ENCODE measurements around the gene HOXD8.

HOXD8 gene

GRCh38 chr2:176148751-176149421 lies 19.4 kb downstream of the HOXD8 start:
- no peak for DNase-seq

GRCh38 chr2:176149481-176149938 lies 20.0 kb downstream of the HOXD8 start:
- no peak for DNase-seq

GRCh38 chr2:176149939-176150583 lies 20.6 kb downstream of the HOXD8 start:
- DNase-seq, result no peak

GRCh38 chr2:176150584-176151441 lies 21.3 kb downstream of the HOXD8 start:
- no peak for DNase-seq

GRCh38 chr2:176151442-176152287 lies 22.2 kb downstream of the HOXD8 start, which contains the start of gene HOXD4:
HOXD4 (plus strand) TSS chr2:176151550; CDS start chr2:176151634, 84 bp downstream.
- DNase-seq, result no peak

- DNase-seq, result no peak
Observed at GRCh38 chr2:176152350-176153181, 23.1 kb downstream of the HOXD8 start.

- no peak for DNase-seq
Observed at GRCh38 chr2:176154576-176155252, 25.2 kb downstream of the HOXD8 start.

GRCh38 chr2:176155356-176156044 lies 26.0 kb downstream of the HOXD8 start:
- DNase-seq, result no peak

- DNase-seq, result no peak
Observed at GRCh38 chr2:176156301-176156806, 26.8 kb downstream of the HOXD8 start.

GRCh38 chr2:176156807-176157498 lies 27.4 kb downstream of the HOXD8 start, which contains the start of gene HOXD3:
HOXD3 (plus strand) TSS chr2:176157307; CDS start chr2:176169115, 11,808 bp downstream.
- no peak for DNase-seq

GRCh38 chr2:176157499-176158185 lies 28.1 kb downstream of the HOXD8 start:
- DNase-seq, result no peak

GRCh38 chr2:176158186-176158591 lies 28.7 kb downstream of the HOXD8 start:
- no peak for DNase-seq

- no peak for DNase-seq
Observed at GRCh38 chr2:176158855-176159662, 29.6 kb downstream of the HOXD8 start.

- DNase-seq, result no peak
Observed at GRCh38 chr2:176159663-176160250, 30.3 kb downstream of the HOXD8 start.

GRCh38 chr2:176160251-176160985 lies 30.9 kb downstream of the HOXD8 start:
- DNase-seq, result no peak

- DNase-seq, result no peak
Observed at GRCh38 chr2:176160986-176161824, 31.7 kb downstream of the HOXD8 start.

All from activated T-cell treated with anti-CD3 and anti-CD28 coated beads for 4 hours (primary cell).